Lower lobe of right lung (tissue), 2 donors: Measurements from ENCODE around the gene YLPM1. TPM values are rescaled to one million over a fixed set of nuclear protein-coding genes. Genes with fewer than 3 reads are reported as not detected.

ENCODE experiments used
- ATAC-seq, 2 donors: fragments of 200-7000 bp; cut with Tn5 transposase; one replicate each; pipeline ENCODE4 v1.9.1; 2020 to 2022; ENCODE audit warnings: mild to moderate bottlenecking in 2 of 2, moderate library complexity in 2 of 2
- DNase-seq: peaks from one replicate; pipeline ENCODE4 v3.0.0-alpha.2; 2020
- H3K27ac ChIP-seq: fragments of 200-600 bp; one replicate; pipeline ENCODE4 v1.8.0; 2022
- H3K27me3 ChIP-seq: fragments of 200-600 bp; one replicate; pipeline ENCODE4 v1.8.0; 2022; ENCODE audit warnings: low read depth
- H3K36me3 ChIP-seq: fragments of 200-600 bp; one replicate; pipeline ENCODE4 v1.8.0; 2022; ENCODE audit warnings: mild to moderate bottlenecking
- H3K4me1 ChIP-seq: fragments of 200-600 bp; one replicate; pipeline ENCODE4 v1.8.0; 2022
- H3K4me3 ChIP-seq: fragments of 200-600 bp; one replicate; pipeline ENCODE4 v1.8.0; 2022; ENCODE audit warnings: mild to moderate bottlenecking
- H3K9me3 ChIP-seq: fragments of 200-600 bp; one replicate; pipeline ENCODE4 v1.8.0; 2022
- CTCF ChIP-seq: fragments of 200-600 bp; IDR thresholded peaks from one replicate; pipeline ENCODE4 v1.8.0; 2022; ENCODE audit warnings: antibody characterized with exemption, mild to moderate bottlenecking
- intact Hi-C: fragments of 100-400 bp; cut with DNase I; formaldehyde crosslinking; loops from one replicate; pipeline ENCODE4 v1.11.0; 2022
- total RNA-seq: library from RNA; stranded (reverse); fragmentation: NEBNext Ultra II Directional; extraction: Animal tissue kit (Norgen Biotek cat#: 25700); gene quantifications from one replicate; pipeline ENCODE4 v1.2.1, GENCODE V29; 2021
- donor health status: DM: no; HTN: yes; CAD: no; lungs with severe emphysema.

The YLPM1 gene
- total RNA-seq, 1 donor from 2014 or later, result 58.0 TPM

GRCh38 chr14:74835645-74836250 lies 72.6 kb downstream of the YLPM1 start:
- Histone ChIP-seq H3K36me3 (peaks cover 30% of the 10 kb centered on the region), H3K9me3 (no peaks in the 10 kb centered on the region), H3K27ac (no peak overlapping the region), H3K4me3 (no peak overlapping the region), H3K27me3 (no peaks in the 10 kb centered on the region), H3K4me1 (peaks cover 17% of the 10 kb centered on the region)
- ATAC-seq, result no peak
- TF ChIP-seq CTCF, result no peak
- no peak for DNase-seq
- intact Hi-C loops, result no loop called here

GRCh38 chr14:74836251-74836960 lies 73.3 kb downstream of the YLPM1 start:
- DNase-seq, result no peak
- Histone ChIP-seq H3K27me3 (no peaks in the 10 kb centered on the region), H3K4me3 (no peak overlapping the region), H3K9me3 (no peaks in the 10 kb centered on the region), H3K36me3 (peaks cover 29% of the 10 kb centered on the region), H3K4me1 (peaks cover 17% of the 10 kb centered on the region), H3K27ac (no peak overlapping the region)
- no peak for ATAC-seq
- TF ChIP-seq CTCF, result no peak
- intact Hi-C loops, result no loop called here

- no peaks in the 10 kb centered on the region for H3K9me3 ChIP-seq
- no peak overlapping the region for H3K4me3 ChIP-seq
- H3K36me3 ChIP-seq, result peaks cover 26% of the 10 kb centered on the region
- no peak for TF ChIP-seq CTCF
- ATAC-seq (peak in 1 of 2 donors; percentile 36), DNase-seq (no peak)
- no peaks in the 10 kb centered on the region for H3K27me3 ChIP-seq
- H3K27ac ChIP-seq, result peak overlapping the region; percentile 10
- intact Hi-C loops, result no loop called here
- H3K4me1 ChIP-seq, result peaks cover 17% of the 10 kb centered on the region
Measured at GRCh38 chr14:74838166-74838565, 75.0 kb downstream of the YLPM1 start.

DNA sequence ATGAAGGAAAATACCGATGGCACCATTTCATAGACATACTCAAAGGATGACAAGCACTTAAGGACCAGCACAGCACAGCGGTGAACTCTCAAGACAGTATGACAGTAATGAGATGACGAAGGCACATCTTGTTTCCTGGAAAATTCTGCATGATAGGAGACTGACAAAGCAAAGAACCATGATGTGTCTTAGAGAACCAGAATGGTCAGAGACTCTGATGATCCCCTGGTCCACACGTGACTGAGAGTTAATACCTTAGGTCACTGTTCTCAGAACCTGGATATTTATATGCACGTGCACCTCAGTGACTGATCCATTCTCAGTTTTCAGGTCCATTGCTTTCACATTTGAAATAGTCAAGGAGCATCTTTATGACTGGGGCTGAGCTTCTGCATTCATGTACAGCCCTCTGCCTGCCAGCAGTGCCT lies 77.5 kb downstream of the YLPM1 start:
- H3K27ac ChIP-seq, result no peak overlapping the region
- no peak for TF ChIP-seq CTCF
- intact Hi-C loops, result no loop called here
- DNase-seq, result no peak
- peak in 1 of 2 donors; percentile 42 for ATAC-seq
- H3K4me3 ChIP-seq, result no peak overlapping the region
- H3K4me1 ChIP-seq, result peaks cover 17% of the 10 kb centered on the region
- no peaks in the 10 kb centered on the region for H3K27me3 ChIP-seq
- H3K36me3 ChIP-seq, result peaks cover 19% of the 10 kb centered on the region
- H3K9me3 ChIP-seq, result no peaks in the 10 kb centered on the region

DNA sequence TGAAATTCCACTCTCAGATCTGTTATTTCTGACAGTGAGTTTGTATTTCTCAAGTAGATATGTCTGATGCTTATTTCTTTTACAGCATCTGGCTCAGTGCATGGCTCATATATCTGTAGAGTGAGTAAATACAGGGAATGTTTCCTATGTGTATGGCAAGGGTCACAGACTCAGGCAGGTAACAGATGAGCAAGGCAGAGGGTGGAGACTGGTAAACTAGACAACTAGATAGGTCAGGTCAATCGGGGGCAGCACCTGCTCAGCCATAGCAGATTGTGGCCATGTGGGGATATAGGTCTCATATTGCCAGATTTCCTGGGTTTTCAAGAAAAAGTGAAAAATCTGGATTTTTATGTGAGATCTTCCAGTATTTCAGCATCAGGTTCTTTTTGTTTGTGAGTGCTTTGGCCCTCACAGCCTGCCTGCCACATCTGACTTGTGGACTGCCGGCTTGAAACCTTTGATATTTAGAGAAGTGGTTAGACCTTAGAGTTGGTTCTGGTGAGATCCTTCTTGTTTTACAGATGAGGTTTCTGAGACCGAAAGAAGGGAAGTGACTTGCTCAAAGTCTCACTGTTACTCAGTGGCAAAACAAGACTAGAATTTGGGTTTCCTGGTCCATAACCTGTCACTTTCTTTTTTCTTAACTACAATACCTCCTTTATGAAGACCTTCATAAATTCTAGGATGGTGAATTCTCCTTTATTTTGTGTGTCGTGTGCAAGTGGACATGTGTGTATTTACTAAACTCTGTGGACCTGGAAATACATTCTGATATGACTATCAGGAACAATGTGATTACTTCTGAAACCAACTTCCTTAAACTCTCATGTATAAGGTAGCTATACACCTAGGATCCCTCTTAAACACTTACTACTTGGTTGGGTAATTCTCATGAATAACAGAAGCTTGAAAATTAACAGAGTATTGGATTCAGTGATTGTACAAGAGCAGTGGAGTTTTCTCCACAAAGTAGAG lies 78.4 kb downstream of the YLPM1 start:
- Histone ChIP-seq H3K4me3 (no peak overlapping the region), H3K9me3 (no peaks in the 10 kb centered on the region), H3K27me3 (no peaks in the 10 kb centered on the region), H3K27ac (no peak overlapping the region), H3K4me1 (peaks cover 17% of the 10 kb centered on the region), H3K36me3 (peaks cover 10% of the 10 kb centered on the region)
- TF ChIP-seq CTCF, result no peak
- ATAC-seq (peak in 1 of 2 donors; percentile 71), DNase-seq (no peak)
- intact Hi-C loops, result no loop called here
